HG03565 (cell line): ENCODE data around the gene CTNNA1.

Experiments used
- ATAC-seq: cut with Tn5 transposase; IDR thresholded peaks from one replicate; pipeline ENCODE4 v1.9.1; 2021; ENCODE audit warnings: mild to moderate bottlenecking, moderate library complexity; ENCODE audit not compliant: unreplicated experiment

CTNNA1 gene

GRCh38 chr5:138844812-138845513 lies 91.7 kb downstream of the CTNNA1 start:
- ATAC-seq, result no peak

DNA sequence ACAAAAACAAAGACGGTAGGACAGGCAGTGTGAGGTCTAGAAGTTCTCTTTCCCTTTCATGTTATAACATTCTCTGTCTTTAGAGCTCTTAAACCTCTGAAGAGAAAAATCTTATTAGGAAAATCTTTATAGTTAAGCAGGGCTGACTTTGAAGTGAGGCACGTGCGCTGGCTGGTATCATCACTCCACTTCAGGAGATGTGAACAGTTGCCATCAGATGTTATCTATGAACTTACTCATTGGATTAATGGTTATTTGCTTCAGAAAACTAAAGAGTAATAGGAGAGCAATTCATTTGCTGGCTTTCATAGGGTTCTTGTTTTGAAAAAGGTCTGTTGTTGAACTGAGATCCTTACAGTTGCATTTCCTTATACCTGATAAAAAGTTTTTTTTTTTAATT lies 96.2 kb downstream of the CTNNA1 start:
- no peak for ATAC-seq

DNA sequence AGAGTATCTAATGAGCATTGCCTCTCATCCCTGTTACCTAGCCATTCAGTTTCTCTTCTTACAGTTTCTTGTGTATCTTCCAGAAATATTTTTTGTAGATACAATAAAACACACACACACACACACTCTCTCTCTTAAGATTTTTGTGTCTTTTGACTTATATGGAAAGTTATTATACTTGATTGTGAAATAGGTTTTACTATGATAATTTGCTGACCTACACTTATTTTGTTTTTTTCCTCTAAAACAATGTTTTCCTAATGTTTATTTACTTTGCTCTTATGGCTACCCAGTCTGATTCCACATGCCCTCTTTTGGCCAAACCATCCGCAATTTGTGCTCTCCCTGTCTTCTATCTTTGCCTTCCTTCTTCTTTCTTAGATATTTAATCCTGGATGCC lies 96.7 kb downstream of the CTNNA1 start:
- no peak for ATAC-seq

GRCh38 chr5:138850865-138851435 lies 97.7 kb downstream of the CTNNA1 start:
- ATAC-seq, result no peak

- ATAC-seq, result no peak
These were observed 99.9 kb downstream of the CTNNA1 start for GRCh38 chr5:138853132-138853531.

- ATAC-seq, result no peak
These were observed 113.8 kb downstream of the CTNNA1 start for GRCh38 chr5:138867011-138867410.

DNA sequence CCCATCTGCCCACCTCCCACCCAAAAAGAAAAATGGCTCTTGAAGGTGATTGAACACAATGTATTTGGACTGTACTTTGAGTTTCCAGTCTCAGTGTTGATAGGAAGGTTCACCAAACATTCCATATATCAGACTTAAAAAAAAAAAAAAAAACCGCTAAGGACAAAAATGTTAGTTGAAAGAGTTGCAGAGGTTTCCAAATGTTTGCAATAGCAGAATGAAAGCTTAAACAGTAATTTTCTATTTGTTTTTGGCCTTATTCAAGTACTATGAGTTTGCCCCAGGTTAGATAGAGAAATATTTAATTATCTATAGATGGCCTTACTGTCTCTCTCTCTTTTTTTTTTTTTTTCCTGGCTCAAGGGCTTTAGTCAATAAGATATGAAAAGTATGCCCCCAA lies 115.8 kb downstream of the CTNNA1 start:
- ATAC-seq, result no peak

DNA sequence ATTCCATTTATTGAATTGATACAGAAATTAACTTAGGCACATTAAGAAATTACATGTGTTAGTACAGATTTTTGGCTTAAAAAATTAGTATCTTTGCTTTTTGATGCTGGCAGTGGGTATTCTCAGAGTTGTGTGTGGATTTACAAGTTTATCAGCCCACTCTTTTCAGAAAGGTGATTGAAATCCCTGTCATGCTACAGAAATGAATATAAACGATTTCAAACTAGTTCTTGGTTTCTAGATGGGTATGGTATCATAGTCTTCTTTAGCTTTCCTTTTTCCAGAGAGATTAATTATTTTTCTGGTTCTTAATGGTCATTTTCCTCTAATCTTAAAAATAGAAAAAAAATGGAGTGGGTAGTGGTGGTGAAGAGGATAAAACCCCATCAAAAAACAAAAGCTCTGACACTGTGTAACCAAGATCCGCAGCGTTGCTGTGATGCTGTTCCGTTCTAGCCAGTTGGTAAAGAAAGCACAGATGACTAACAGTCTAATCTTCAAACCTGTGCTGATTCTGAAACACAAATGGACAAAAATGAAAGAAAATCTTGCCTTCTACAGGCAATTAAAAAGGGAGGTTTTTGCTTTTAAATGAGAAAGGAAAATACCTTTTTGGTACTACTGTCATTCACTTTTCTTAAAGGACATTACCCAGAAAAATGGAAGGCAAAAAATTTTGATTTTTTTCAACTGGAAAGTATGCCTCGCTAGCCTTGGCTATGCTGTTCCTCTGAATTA lies 116.7 kb downstream of the CTNNA1 start:
- no peak for ATAC-seq

DNA sequence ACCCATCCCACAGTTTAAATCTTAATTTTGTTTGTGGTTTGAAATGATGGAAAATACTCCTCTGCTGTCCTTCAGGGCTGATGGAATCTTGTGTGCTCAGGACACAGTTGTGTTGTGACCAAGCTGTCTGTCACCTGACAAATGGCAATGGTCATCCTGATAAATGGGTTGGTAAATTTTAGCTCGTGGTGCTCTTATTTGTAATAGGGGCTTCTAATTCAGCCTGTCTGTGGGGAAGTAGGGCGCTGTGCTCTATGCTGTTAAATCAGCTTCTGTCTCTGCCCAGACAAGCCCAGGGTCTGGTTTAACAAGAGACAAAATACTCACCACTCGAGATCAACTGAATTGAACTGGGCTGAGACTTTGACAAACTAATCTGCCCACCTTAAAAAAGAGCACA lies 117.4 kb downstream of the CTNNA1 start:
- no peak for ATAC-seq

DNA sequence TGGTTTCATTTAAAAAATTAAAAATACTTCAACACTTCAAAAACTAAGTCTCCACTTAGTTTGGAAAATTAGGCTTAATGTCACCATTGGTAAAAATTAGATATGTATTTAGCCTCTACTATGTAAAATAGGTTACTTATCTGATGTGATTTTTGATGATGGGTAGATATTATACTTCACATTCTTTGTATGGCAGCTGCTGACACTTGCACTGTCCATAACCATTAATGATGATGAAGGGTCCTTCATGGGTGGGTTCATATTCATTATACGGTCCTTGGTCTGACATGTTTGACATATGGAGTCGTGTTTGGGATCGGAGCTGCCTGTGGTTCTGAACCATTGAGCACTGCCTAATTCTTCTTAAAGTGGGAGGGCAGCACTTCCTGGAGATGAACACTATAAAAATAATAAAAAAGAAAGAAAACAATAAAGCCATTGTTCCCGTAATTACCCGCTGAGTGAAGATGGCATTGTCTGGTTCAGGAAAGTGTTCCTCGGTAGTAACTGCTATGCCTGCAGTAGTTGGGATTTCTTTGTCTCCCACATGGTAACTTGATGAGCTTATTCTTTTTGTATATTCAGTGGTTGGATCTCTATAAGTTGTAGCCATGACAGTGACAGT lies 119.7 kb downstream of the CTNNA1 start:
- ATAC-seq, result no peak

- ATAC-seq, result no peak
These were observed 120.4 kb downstream of the CTNNA1 start for GRCh38 chr5:138873466-138874221.

GRCh38 chr5:138874241-138874640 lies 121.0 kb downstream of the CTNNA1 start:
- no peak for ATAC-seq

DNA sequence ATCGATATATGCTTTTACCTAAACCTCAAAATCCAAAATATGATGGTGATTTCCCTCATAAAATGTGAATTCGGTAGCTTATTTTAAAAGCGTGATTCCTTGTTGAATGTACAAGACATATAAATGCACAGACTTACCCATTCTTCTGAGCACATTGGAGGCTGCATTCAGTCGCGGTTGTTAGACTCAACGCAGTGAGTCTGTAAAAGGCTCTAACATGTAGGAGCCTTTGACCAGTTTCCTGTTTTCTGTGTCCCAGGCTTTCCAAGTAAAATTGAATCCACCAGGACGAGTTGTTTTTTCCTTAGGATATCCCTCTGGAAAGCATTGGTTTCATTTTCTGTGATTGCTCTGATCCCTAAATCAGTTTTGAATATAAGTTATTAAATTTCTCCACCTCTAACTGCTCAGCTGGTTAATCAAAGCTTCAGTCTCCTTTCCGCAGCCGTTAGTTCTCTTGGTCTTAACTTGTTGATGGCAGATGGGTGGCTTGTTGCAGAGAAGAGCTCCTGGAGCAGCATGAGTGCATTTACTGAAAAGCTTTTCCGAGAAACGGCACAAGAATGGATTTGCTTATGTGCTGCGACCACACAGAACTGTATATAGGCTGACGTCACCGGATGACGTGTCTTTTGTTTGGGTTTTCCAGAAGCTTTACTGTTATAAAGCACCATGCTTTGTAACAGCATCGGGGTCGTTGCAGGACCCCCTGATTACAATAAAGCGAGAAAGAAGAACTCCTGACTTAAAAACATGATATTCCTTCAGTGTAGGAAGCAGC lies 121.7 kb downstream of the CTNNA1 start, which contains the start of gene LRRTM2:
TSS of gene LRRTM2 (minus strand) at position 565 of the 781 bp plus-strand sequence. CDS start at position 141, 424 bp downstream.
- no peak for ATAC-seq

GRCh38 chr5:138875552-138875875 lies 122.3 kb downstream of the CTNNA1 start:
- no peak for ATAC-seq

- no peak for ATAC-seq
These were observed 122.7 kb downstream of the CTNNA1 start for GRCh38 chr5:138875946-138876345.

DNA sequence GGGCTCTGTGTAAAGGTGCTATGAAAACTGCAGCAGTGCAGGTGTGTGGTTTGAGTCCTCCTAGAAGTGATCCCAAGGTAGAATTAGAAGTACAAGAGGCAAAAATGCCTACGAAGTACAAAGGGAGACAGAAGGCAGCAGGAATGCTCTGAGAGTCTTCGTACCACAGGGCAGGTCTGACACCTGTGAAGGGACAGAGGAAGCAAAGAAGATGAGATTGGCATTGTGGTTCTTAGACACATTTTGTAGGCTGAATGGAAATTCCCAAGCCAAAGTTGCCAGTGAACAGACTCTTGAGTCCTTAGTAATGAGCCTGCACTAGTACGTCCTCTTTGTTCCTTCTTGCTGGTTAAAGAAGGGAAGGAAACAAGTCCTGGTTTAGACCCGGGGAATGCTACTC lies 123.6 kb downstream of the CTNNA1 start:
- no peak for ATAC-seq

DNA sequence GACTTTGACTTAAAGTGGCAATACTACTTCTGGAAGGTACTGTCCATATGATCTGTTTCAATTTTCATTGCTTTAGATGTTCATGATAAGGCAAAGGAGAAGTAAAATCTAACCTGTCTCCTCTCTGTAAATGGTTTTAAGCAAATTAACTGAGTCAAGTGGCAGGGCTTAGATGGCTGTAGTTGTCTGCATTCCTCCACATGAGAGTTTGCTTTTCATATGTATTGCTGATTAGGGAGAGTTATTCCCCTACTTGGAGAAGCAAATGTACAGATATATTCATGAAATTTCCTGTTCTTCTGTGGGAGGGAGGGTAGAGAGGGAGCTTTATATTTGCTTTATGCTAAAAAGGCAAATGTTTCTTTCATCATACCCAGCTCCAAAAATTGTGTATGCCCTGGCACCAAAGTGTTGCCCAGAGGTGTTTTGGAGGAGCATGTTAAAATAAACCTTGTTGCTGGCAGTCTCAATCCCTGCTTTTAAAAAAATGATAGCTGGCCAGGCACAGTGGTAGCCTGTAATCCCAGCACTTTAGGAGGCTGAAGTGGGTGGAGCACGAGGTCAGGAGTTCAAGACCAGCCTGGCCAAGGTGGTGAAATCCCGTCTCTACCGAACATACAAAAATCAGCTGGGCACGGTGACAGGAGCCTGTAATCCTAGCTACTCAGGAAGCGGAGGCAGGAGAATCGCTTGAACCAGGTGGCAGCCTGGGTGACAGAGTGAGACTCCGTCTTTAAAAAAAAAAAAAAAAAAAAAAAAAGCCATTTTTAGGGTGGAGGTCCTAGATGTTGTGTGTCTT lies 125.4 kb downstream of the CTNNA1 start:
- ATAC-seq, result no peak

- no peak for ATAC-seq
These were observed 130.0 kb downstream of the CTNNA1 start for GRCh38 chr5:138883211-138883610.

DNA sequence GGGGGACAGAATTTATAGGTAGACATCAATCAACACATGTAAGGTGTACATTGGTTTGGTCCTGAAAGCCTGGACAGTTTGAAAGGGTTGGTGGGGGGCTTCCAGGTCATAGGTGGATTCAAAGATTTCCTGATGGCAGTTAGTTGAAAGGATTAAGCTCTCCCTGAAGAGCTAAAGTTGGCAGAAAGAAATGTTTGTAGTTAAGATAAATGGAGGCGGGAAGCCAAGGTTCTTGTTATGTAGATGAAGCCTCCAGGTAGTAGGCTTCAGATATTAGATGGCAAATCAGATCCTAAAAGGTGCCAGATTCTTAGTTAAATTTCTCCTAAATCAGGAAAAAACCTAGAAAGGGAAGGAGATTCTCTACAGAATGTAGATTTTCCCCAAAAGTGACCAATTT lies 130.9 kb downstream of the CTNNA1 start:
- ATAC-seq, result no peak
